ENCODE data around the gene SYNGR3. TPM values are rescaled to one million over a fixed set of nuclear protein-coding genes. Genes with fewer than 3 reads are reported as not detected.

SYNGR3 gene
- total RNA-seq, 4 donors from 2014 or later: 2.7 to 4.8 (median 2.9) TPM; not detected in 1

GRCh38 chr16:2035431-2036199, 45.8 kb downstream of the SYNGR3 start:
- no peaks in the 10 kb centered on the region for H3K27me3 ChIP-seq
- intact Hi-C loops (cut with DNase I; ENCODE audit: low total_unique reads): no loop called here
- in situ Hi-C loops (cut with MboI; ENCODE audit: low pct_ligation_motif_present in 1 of 4, low pct_unique_long_range_greater_than_20kb in 1 of 4, low sequenced_read_pairs in 3 of 4): no loop called here
- WGBS, 2 donors (ENCODE audit: low coverage in 1 of 2): 45% methylated on average over 34 of the region's 34 CpGs; no CpG with 5 or more reads in 1 of the 2 donors
- no peaks in the 10 kb centered on the region for H3K9me3 ChIP-seq
- TF ChIP-seq POLR2A (IDR thresholded peaks at IDR 0.05) (no peak), EP300 (IDR thresholded peaks at IDR 0.05; ENCODE audit: low read depth) (no peak), CTCF (IDR thresholded peaks at IDR 0.05) (no peak), POLR2AphosphoS5 (IDR thresholded peaks at IDR 0.05) (no peak)
- no peaks in the 10 kb centered on the region for H3K36me3 ChIP-seq
- peak overlapping the region; percentile 78 to 87 (median 84) for H3K27ac ChIP-seq
- DNase-seq: peak; percentile 43
- H3K4me1 ChIP-seq: peaks cover 40 to 78% (median 62%) of the 10 kb centered on the region in 4 donors
- H3K4me3 ChIP-seq: peak overlapping the region in 2 of 4 donors; percentile 2 to 28

GRCh38 chr16:2036200-2036966, 46.6 kb downstream of the SYNGR3 start:
- H3K27ac ChIP-seq: peak overlapping the region; percentile 78 to 87 (median 84)
- H3K4me3 ChIP-seq: peak overlapping the region in 2 of 4 donors; percentile 2 to 28
- intact Hi-C loops (cut with DNase I; ENCODE audit: low total_unique reads): no loop called here
- peaks cover 47 to 86% (median 69%) of the 10 kb centered on the region in 4 donors for H3K4me1 ChIP-seq
- H3K9me3 ChIP-seq: no peaks in the 10 kb centered on the region
- no peaks in the 10 kb centered on the region for H3K27me3 ChIP-seq
- DNase-seq: no peak
- no peaks in the 10 kb centered on the region for H3K36me3 ChIP-seq
- TF ChIP-seq POLR2AphosphoS5 (IDR thresholded peaks at IDR 0.05) (no peak), EP300 (IDR thresholded peaks at IDR 0.05; ENCODE audit: low read depth) (no peak), CTCF (IDR thresholded peaks at IDR 0.05) (no peak), POLR2A (IDR thresholded peaks at IDR 0.05) (no peak)
- 84% methylated on average over 32 of the region's 47 CpGs; no CpG with 5 or more reads in 1 of the 2 donors for WGBS, 2 donors (ENCODE audit: low coverage in 1 of 2)
- in situ Hi-C loops (cut with MboI; ENCODE audit: low pct_ligation_motif_present in 1 of 4, low pct_unique_long_range_greater_than_20kb in 1 of 4, low sequenced_read_pairs in 3 of 4): no loop called here

- peaks cover 53 to 92% (median 76%) of the 10 kb centered on the region in 4 donors for H3K4me1 ChIP-seq
- in situ Hi-C loops (cut with MboI; ENCODE audit: low pct_ligation_motif_present in 1 of 4, low pct_unique_long_range_greater_than_20kb in 1 of 4, low sequenced_read_pairs in 3 of 4) (no loop called here), intact Hi-C loops (cut with DNase I; ENCODE audit: low total_unique reads) (no loop called here)
- H3K9me3 ChIP-seq: no peaks in the 10 kb centered on the region
- H3K27me3 ChIP-seq: no peaks in the 10 kb centered on the region
- H3K27ac ChIP-seq: peak overlapping the region; percentile 76 to 87 (median 82)
- WGBS, 2 donors (ENCODE audit: low coverage in 1 of 2): 76% methylated on average over 12 of the region's 15 CpGs; no CpG with 5 or more reads in 1 of the 2 donors
- no peaks in the 10 kb centered on the region for H3K36me3 ChIP-seq
- TF ChIP-seq CTCF (IDR thresholded peaks at IDR 0.05): no peak
- TF ChIP-seq POLR2A (IDR thresholded peaks at IDR 0.05): no peak
- TF ChIP-seq POLR2AphosphoS5 (IDR thresholded peaks at IDR 0.05): no peak
- TF ChIP-seq EP300 (IDR thresholded peaks at IDR 0.05; ENCODE audit: low read depth): no peak
- no peak for DNase-seq
- no peak overlapping the region for H3K4me3 ChIP-seq
These were observed 47.3 kb downstream of the SYNGR3 start for GRCh38 chr16:2037115-2037514.
